Neural cell (in vitro differentiated cells): Measurements from ENCODE around the gene ARFGAP1. TPM values are rescaled to one million over a fixed set of nuclear protein-coding genes. Genes with fewer than 3 reads are reported as not detected.

Experiments
- H2AFZ ChIP-seq: fragments of 200-600, 300-800 bp; sonication (generic), shearing (Covaris generic); 2 replicates; pipeline ENCODE4 v1.6.0; 2014; ENCODE audit warnings: low read depth, mild to moderate bottlenecking, antibody characterized with exemption, low read length, moderate library complexity
- H3F3A ChIP-seq: fragments of 200-600 bp; shearing (Covaris generic); 2 replicates; pipeline ENCODE4 v1.6.1; 2016; ENCODE audit warnings: mild to moderate bottlenecking, moderate library complexity, mixed read lengths, antibody characterized with exemption, low read length; ENCODE audit not compliant: insufficient read depth, poor library complexity, severe bottlenecking
- H3K27ac ChIP-seq: fragments of 200-600, 300-800 bp; sonication (generic), shearing (Covaris generic); 2 replicates; pipeline ENCODE4 v1.5.1; 2014; ENCODE audit warnings: mild to moderate bottlenecking, low read length, moderate library complexity
- H3K27me3 ChIP-seq: fragments of 300-800, 200-600 bp; sonication (generic), shearing (Covaris generic); 2 replicates; pipeline ENCODE4 v1.6.0; 2014; ENCODE audit warnings: mild to moderate bottlenecking, low read depth, low read length, moderate library complexity; ENCODE audit not compliant: insufficient read depth
- H3K36me3 ChIP-seq: fragments of 300-800, 200-600 bp; sonication (generic), shearing (Covaris generic); 2 replicates; pipeline ENCODE4 v1.5.1; 2014; ENCODE audit warnings: mild to moderate bottlenecking, antibody characterized with exemption, low read length, moderate library complexity; ENCODE audit not compliant: insufficient read depth
- H3K4me2 ChIP-seq: fragments of 300-800, 200-600 bp; sonication (generic), shearing (Covaris generic); 2 replicates; pipeline ENCODE4 v1.6.0; 2014; ENCODE audit warnings: mild to moderate bottlenecking, low read length
- H3K4me3 ChIP-seq: fragments of 300-800, 200-600 bp; sonication (generic), shearing (Covaris generic); 2 replicates; pipeline ENCODE4 v1.5.1; 2014; ENCODE audit warnings: mild to moderate bottlenecking, low read length, moderate library complexity
- H3K79me2 ChIP-seq: fragments of 200-600 bp; shearing (Covaris generic); replicated peaks from 2 replicates; pipeline ENCODE4 v1.6.0; 2014; ENCODE audit warnings: mild to moderate bottlenecking, low read length, moderate library complexity; ENCODE audit not compliant: insufficient read depth
- H3K9ac ChIP-seq: fragments of 300-800, 200-600 bp; sonication (generic), shearing (Covaris generic); 2 replicates; pipeline ENCODE4 v1.6.1; 2016; ENCODE audit warnings: mild to moderate bottlenecking, low read length, mixed read lengths
- H3K9me2 ChIP-seq: fragments of 200-600 bp; shearing (Covaris generic); 2 replicates; pipeline ENCODE4 v1.6.1; 2016; ENCODE audit warnings: mild to moderate bottlenecking, low read length, mixed read lengths; ENCODE audit not compliant: insufficient read depth
- H3K9me3 ChIP-seq: fragments of 200-600, 300-800 bp; sonication (generic), shearing (Covaris generic); 2 replicates; pipeline ENCODE4 v1.6.1; 2016; ENCODE audit warnings: mild to moderate bottlenecking, mixed run types, low read length, moderate library complexity, mixed read lengths
- H4K20me1 ChIP-seq: fragments of 200-600 bp; shearing (Covaris generic); 2 replicates; pipeline ENCODE4 v1.6.1; 2016; ENCODE audit warnings: mild to moderate bottlenecking, mixed run types; ENCODE audit not compliant: insufficient read depth
- CTCF ChIP-seq: fragments of 450-650 bp; IDR thresholded peaks from 2 replicates; pipeline ENCODE4 v1.5.1; 2014; ENCODE audit warnings: antibody characterized with exemption, mild to moderate bottlenecking, moderate library complexity; ENCODE audit not compliant: poor library complexity, severe bottlenecking
- EP300 ChIP-seq: fragments of 450-650 bp; conservative IDR thresholded peaks from 2 replicates; pipeline ENCODE4 v1.6.1; 2014; ENCODE audit warnings: antibody characterized with exemption, mild to moderate bottlenecking, moderate library complexity; ENCODE audit not compliant: poor library complexity, severe bottlenecking
- EZH2 ChIP-seq: fragments of 200-600, 300-800 bp; shearing (Covaris generic), sonication (generic); IDR thresholded peaks from 2 replicates; pipeline ENCODE4 v1.6.1; 2014; ENCODE audit warnings: antibody characterized with exemption, low read length, borderline replicate concordance, mild to moderate bottlenecking; ENCODE audit not compliant: insufficient read depth, poor library complexity, severe bottlenecking
- MXI1 ChIP-seq: fragments of 450-650 bp; conservative IDR thresholded peaks from 2 replicates; pipeline ENCODE4 v1.6.1; 2014; ENCODE audit warnings: antibody characterized with exemption, mild to moderate bottlenecking; ENCODE audit not compliant: poor library complexity, severe bottlenecking
- POLR2AphosphoS5 ChIP-seq: IDR thresholded peaks from 2 replicates; pipeline ENCODE4 v1.6.1; 2012
- RAD21 ChIP-seq: fragments of 450-650 bp; conservative IDR thresholded peaks from 2 replicates; pipeline ENCODE4 v1.6.1; 2014; ENCODE audit warnings: antibody characterized with exemption, mild to moderate bottlenecking, moderate library complexity
- REST ChIP-seq: IDR thresholded peaks from 2 replicates; pipeline ENCODE4 v1.6.1; 2012; ENCODE audit warnings: borderline replicate concordance
- SMC3 ChIP-seq: fragments of 450-650 bp; conservative IDR thresholded peaks from 2 replicates; pipeline ENCODE4 v1.6.1; 2014; ENCODE audit warnings: antibody characterized with exemption, mild to moderate bottlenecking, moderate library complexity; ENCODE audit not compliant: poor library complexity
- TAF1 ChIP-seq: IDR thresholded peaks from 2 replicates; pipeline ENCODE4 v1.6.1; 2012; ENCODE audit warnings: low read depth
- polyA plus RNA-seq: library from polyadenylated mRNA; depleted of rRNA; stranded (reverse); fragments of >200 nt; gene quantifications from 2 replicates; pipeline ENCODE4 v1.2.3, GENCODE V29; 2014

The ARFGAP1 gene
- polyA plus RNA-seq, 1 donor from 2014 or later = 70.2 TPM

GRCh38 chr20:63319164-63320040 lies 46.8 kb downstream of the ARFGAP1 start:
- Histone ChIP-seq H4K20me1 (no peaks in the 10 kb centered on the region), H2AFZ (no peak overlapping the region), H3K9ac (no peak overlapping the region), H3K9me3 (no peaks in the 10 kb centered on the region), H3K27me3 (no peaks in the 10 kb centered on the region), H3K36me3 (no peaks in the 10 kb centered on the region), H3K27ac (no peak overlapping the region), H3K4me3 (no peak overlapping the region), H3K79me2 (no peaks in the 10 kb centered on the region), H3F3A (no peaks in the 10 kb centered on the region), H3K4me2 (no peak overlapping the region), H3K9me2 (no peaks in the 10 kb centered on the region)
- TF ChIP-seq TAF1 (no peak), MXI1 (no peak), SMC3 (no peak), REST (no peak), RAD21 (no peak), EP300 (no peak), POLR2AphosphoS5 (no peak), CTCF (no peak), EZH2 (no peak)

- TF ChIP-seq RAD21 (no peak), MXI1 (no peak), SMC3 (no peak), EZH2 (no peak), TAF1 (no peak), CTCF (no peak)
- Histone ChIP-seq H3K27ac (no peak overlapping the region), H3K4me3 (no peak overlapping the region), H3K79me2 (no peaks in the 10 kb centered on the region), H3K9me3 (no peaks in the 10 kb centered on the region), H3K9ac (no peak overlapping the region), H3K27me3 (no peaks in the 10 kb centered on the region), H3F3A (no peaks in the 10 kb centered on the region), H4K20me1 (no peaks in the 10 kb centered on the region), H3K4me2 (no peak overlapping the region), H3K36me3 (no peaks in the 10 kb centered on the region), H2AFZ (no peak overlapping the region), H3K9me2 (no peaks in the 10 kb centered on the region)
Measured at GRCh38 chr20:63320041-63320511, 47.5 kb downstream of the ARFGAP1 start.
